Right atrium auricular region (tissue), 2 donors: Measurements from ENCODE around the gene RPTN. TPM values are rescaled to one million over a fixed set of nuclear protein-coding genes. Genes with fewer than 3 reads are reported as not detected.

Source experiments
- DNase-seq: peaks from one replicate; pipeline ENCODE4 v3.0.0-alpha.2; 2019; ENCODE audit warnings: low spot score
- H3K27ac ChIP-seq, 2 donors: fragments of 200-600 bp; sonication (generic); 1 replicate in 1 of 2; 2 replicates in 1 of 2; pipeline ENCODE4 v1.5.1; 2016 to 2019
- H3K27me3 ChIP-seq, 2 donors: fragments of 200-600 bp; sonication (generic); one replicate each; pipeline versions ENCODE4 v1.5.1 to v1.6.0; 2017 to 2019
- H3K36me3 ChIP-seq: fragments of 200-600 bp; sonication (generic); one replicate; pipeline ENCODE4 v1.5.1; 2016
- H3K4me1 ChIP-seq, 2 donors: fragments of 200-600 bp; sonication (generic); one replicate each; pipeline versions ENCODE4 v1.5.1 to v1.6.0; 2017 to 2019
- H3K4me3 ChIP-seq, 2 donors: fragments of 200-600 bp; sonication (generic); 1 replicate in 1 of 2; 2 replicates in 1 of 2; pipeline ENCODE4 v1.5.1; 2017 to 2019; ENCODE audit warnings: mild to moderate bottlenecking in 1 of 2, moderate library complexity in 1 of 2
- H3K9me3 ChIP-seq, 2 donors: fragments of 200-600 bp; sonication (generic); one replicate each; pipeline ENCODE4 v1.5.1; 2019
- CTCF ChIP-seq, 2 donors: fragments of 200-600 bp; sonication (generic); IDR thresholded peaks; one replicate each; pipeline ENCODE4 v1.5.1; 2019; ENCODE audit warnings: antibody characterized with exemption in 2 of 2
- total RNA-seq, 2 donors: library from RNA; depleted of rRNA; stranded (reverse); fragments of >200 nt; gene quantifications; one replicate each; pipeline ENCODE4 v1.1.0, GENCODE V29; 2016

RPTN gene
- not detected for total RNA-seq

GRCh38 chr1:152159144-152159543 lies at the start of gene RPTN:
TSS of gene RPTN (minus strand) at chr1:152159228. CDS start at chr1:152157889, 1,339 bp downstream.
- DNase-seq, result no peak
- Histone ChIP-seq H3K27ac (no peak within 1 kb of the TSS), H3K36me3 (no peaks in the 10 kb centered on the region), H3K4me1 (peaks cover 0 to 11% of the 10 kb centered on the region in 2 donors), H3K4me3 (no peak within 1 kb of the TSS), H3K9me3 (no peaks in the 10 kb centered on the region), H3K27me3 (no peaks in the 10 kb centered on the region)
- no peak for TF ChIP-seq CTCF (IDR thresholded peaks at IDR 0.05)

GRCh38 chr1:152198982-152199381 lies 40.0 kb upstream of the RPTN start:
- no peak for DNase-seq
- TF ChIP-seq CTCF (IDR thresholded peaks at IDR 0.05), result no peak
- Histone ChIP-seq H3K36me3 (no peaks in the 10 kb centered on the region), H3K4me1 (no peaks in the 10 kb centered on the region), H3K27ac (no peak overlapping the region), H3K4me3 (no peak overlapping the region), H3K9me3 (no peaks in the 10 kb centered on the region), H3K27me3 (no peaks in the 10 kb centered on the region)

GRCh38 chr1:152197361-152197941 lies 38.4 kb upstream of the RPTN start:
- TF ChIP-seq CTCF (IDR thresholded peaks at IDR 0.05), result no peak
- H3K4me1 ChIP-seq, result no peaks in the 10 kb centered on the region
- no peak for DNase-seq
- no peak overlapping the region for H3K27ac ChIP-seq
- no peaks in the 10 kb centered on the region for H3K27me3 ChIP-seq
- no peaks in the 10 kb centered on the region for H3K9me3 ChIP-seq
- H3K4me3 ChIP-seq, result no peak overlapping the region
- H3K36me3 ChIP-seq, result no peaks in the 10 kb centered on the region

- Histone ChIP-seq H3K9me3 (no peaks in the 10 kb centered on the region), H3K4me3 (no peak overlapping the region), H3K36me3 (no peaks in the 10 kb centered on the region), H3K27ac (no peak overlapping the region), H3K27me3 (no peaks in the 10 kb centered on the region), H3K4me1 (no peaks in the 10 kb centered on the region)
- TF ChIP-seq CTCF (IDR thresholded peaks at IDR 0.05), result no peak
- DNase-seq, result no peak
Observed at GRCh38 chr1:152191711-152192110, 32.7 kb upstream of the RPTN start.

- Histone ChIP-seq H3K4me1 (no peaks in the 10 kb centered on the region), H3K4me3 (no peak overlapping the region)
- no peak for TF ChIP-seq CTCF (IDR thresholded peaks at IDR 0.05)
Observed at GRCh38 chr1:152191260-152191659, 32.2 kb upstream of the RPTN start.

GRCh38 chr1:152190589-152190988 lies 31.6 kb upstream of the RPTN start:
- no peak for DNase-seq
- no peaks in the 10 kb centered on the region for H3K27me3 ChIP-seq
- no peak overlapping the region for H3K27ac ChIP-seq
- H3K4me3 ChIP-seq, result no peak overlapping the region
- H3K9me3 ChIP-seq, result no peaks in the 10 kb centered on the region
- no peaks in the 10 kb centered on the region for H3K36me3 ChIP-seq
- H3K4me1 ChIP-seq, result no peaks in the 10 kb centered on the region
- TF ChIP-seq CTCF (IDR thresholded peaks at IDR 0.05), result no peak

More at GRCh38 chr1:152191260-152191659, 32.2 kb upstream of the RPTN start:
- DNase-seq, result no peak
- Histone ChIP-seq H3K27ac (no peak overlapping the region), H3K9me3 (no peaks in the 10 kb centered on the region), H3K27me3 (no peaks in the 10 kb centered on the region), H3K36me3 (no peaks in the 10 kb centered on the region)
